NCI-H187 treated with DMSO at 0.1 percent for 48 hours (cell line): ENCODE measurements around the gene ERGIC2.

Experiments used
- DNase-seq: peaks from one replicate; lab custom pipeline; 2025; lab: John Stamatoyannopoulos, UW

The ERGIC2 gene

DNA sequence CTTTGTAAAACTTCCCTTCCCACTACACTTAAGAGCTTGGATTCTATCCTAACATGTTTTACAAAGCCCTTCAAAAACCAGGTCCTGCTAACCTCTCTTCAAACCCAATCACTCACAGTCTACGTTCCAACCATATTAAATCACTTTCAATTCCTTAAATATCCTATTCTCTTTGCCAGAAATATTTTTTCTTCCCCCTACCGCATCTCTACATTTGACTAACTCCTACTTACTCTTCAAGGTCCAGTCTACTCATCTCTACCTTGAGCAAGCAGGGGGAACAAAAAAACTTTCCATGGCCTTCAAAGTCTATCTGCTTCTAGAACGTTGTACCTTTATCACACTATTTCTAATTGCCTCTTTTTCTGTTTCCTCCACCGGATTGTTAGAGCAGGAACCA is 6.1 kb downstream of the ERGIC2 start:
- no peak for DNase-seq

DNA sequence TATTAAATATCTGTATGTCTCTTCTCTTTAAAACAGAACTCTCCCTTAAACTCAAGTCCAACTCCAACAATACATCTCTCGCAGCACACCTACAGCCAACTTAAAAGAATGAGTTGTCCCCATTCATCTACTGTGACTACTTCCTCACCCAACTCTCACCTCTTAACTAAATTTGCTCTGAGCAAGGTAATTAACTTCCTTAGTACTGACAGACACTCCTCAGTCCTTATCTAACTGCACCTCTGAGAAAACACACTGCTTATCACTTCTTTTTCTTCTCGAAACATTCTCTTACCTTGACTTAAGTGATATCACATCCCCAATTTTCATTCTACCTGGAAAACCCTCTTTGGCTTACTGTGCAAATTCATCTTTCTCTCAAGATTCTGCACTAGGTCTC is 7.0 kb downstream of the ERGIC2 start:
- no peak for DNase-seq

DNA sequence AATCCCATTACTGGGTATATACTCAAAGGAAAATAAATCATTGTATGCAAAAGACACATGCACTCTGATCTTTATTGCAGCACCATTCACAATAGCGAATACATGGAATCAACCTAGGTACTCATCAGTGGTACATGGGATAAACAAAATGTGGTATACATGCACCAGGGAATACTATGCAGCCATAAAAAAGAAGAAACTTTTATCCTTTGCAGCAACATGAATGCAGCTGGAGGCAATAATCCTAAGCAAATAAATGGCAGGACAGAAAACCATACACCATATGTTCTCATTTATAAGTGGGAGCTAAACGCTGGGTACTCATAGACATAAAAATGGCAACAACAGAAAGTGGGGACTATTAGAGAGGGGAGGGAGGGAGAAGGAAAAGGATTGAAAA is 15.9 kb downstream of the ERGIC2 start:
- no peak for DNase-seq

- no peak for DNase-seq
Observed at GRCh38 chr12:29354954-29355353, 26.0 kb downstream of the ERGIC2 start.

DNA sequence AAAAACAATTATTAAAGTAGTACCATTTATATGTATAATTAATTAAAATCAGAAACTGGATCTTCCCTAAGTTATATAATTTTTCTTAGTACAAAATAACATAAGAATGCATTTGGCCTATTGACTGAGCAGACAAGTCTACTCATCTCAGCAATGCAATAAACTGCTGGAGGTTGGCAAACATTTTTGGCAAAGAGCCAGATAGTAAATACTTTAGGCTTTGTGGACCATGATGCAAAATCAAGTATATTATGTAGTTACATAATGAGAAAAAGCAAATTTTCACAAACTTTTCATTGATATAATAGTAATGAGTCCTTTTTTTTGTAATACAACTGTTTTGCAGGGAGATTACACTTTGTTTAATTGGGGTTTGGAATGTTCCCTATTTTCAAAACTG is 30.9 kb downstream of the ERGIC2 start:
- DNase-seq = no peak

- no peak for DNase-seq
Observed at GRCh38 chr12:29346769-29347421, 34.1 kb downstream of the ERGIC2 start.

DNA sequence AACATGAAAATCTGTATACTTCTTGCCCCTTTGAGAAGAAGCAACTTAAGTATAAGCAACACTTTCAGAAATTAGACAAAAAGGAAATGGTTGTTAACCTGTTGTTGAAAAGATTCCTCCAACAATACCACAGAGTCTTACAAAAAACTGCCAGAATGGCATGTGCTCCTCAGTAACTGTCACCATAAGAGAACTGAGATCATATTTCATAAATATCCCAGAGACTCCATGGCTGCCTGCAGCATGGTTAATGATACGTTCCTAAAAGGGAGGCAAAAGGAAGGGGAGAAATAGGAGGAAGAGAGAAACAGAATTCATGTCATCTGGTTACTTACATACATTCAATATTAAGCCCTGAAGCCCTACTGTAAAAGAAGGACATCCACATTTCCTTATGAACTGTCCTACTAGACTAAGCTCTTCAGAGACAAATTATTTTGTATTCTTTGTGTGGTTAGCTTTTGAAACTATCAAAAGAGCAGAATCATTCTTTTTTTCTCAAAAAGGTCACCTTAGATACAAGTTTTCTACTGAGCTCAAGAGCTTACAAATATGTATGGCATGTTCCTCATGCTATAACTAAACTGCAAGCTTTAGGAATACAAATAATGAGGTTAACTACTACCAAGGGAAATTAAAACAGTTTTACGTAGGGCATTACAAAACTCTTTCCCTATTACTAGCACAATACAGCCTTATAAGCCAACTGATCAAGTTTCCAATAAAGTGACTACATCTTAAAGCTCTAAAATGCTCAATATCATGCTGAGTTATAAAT is 37.8 kb downstream of the ERGIC2 start:
- DNase-seq = no peak

GRCh38 chr12:29337325-29337724 is 43.6 kb downstream of the ERGIC2 start:
- DNase-seq = no peak

GRCh38 chr12:29334937-29335336 is 46.0 kb downstream of the ERGIC2 start:
- DNase-seq = no peak

GRCh38 chr12:29333178-29333577 is 47.8 kb downstream of the ERGIC2 start:
- no peak for DNase-seq

- DNase-seq = no peak
Observed at GRCh38 chr12:29329411-29329810, 51.6 kb downstream of the ERGIC2 start.

GRCh38 chr12:29322157-29322556 is 58.8 kb downstream of the ERGIC2 start:
- no peak for DNase-seq

GRCh38 chr12:29320295-29321085 is 60.5 kb downstream of the ERGIC2 start:
- DNase-seq = no peak

GRCh38 chr12:29317556-29318363 is 63.2 kb downstream of the ERGIC2 start:
- DNase-seq = peak; percentile 41

GRCh38 chr12:29316752-29317151 is 64.2 kb downstream of the ERGIC2 start:
- no peak for DNase-seq

- no peak for DNase-seq
Observed at GRCh38 chr12:29314416-29314815, 66.6 kb downstream of the ERGIC2 start.

DNA sequence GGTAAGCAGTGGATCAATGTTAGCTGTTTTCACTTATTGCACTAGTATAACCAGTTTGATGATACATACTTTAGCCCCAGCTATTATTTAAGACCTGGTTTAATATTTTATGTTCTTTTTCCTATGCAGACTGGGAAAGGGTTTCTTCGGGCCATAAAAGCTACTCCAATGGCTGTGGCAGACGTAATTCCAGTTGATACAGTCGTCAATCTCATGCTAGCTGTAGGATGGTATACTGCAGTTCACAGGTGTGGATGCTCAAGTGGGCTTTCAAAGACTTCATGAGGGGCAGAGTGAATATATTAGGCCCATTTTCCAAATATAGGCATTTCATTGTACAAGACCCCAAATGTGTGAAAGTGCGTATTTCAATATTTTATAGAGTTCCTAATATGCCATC is 70.1 kb downstream of the ERGIC2 start:
- no peak for DNase-seq

DNA sequence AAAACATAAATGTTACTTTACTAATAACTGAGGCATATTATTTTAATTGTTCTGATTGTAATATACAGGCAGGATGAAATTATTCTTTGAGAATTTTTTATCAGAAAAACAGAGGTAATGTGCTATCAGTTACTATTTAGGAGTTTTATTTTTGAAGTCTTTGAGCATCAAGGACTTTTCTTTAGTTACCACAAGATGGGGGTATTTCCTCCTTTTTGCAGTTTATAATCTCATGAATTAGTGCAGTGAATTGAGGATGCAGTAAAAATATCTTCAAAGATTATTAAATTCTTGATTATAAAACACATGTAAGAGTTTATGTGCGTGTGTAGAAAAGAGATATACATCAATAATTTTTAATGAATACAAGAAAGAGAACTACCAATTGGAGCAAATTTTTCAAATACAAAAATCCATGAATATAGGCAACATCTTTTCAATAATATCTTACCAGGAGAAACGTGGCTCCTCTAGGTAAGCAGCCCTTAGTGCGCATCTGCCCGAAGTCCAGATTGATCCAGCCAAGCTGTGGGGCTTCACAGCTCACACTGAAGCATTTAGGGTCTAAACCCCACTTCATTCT is 71.6 kb downstream of the ERGIC2 start:
- no peak for DNase-seq

- DNase-seq = no peak
Observed at GRCh38 chr12:29306682-29307081, 74.3 kb downstream of the ERGIC2 start.

DNA sequence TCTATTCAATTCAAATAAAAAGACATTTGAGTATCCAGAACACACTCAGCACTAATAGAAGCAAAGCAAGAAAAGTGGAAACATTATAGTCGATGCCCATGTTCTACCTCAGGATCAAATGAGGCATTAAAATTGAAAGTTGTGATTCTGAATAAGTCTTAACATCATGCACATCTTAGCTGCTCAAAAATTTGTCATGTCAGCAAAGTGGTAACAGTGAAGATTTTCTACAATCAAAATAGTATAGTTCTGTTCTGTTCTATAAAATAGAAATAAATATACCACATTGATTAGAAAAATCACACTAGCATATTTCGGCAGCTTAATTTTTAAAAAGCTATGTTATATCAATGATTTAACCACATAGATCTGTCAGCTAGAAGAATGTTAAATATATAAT is 74.7 kb downstream of the ERGIC2 start:
- no peak for DNase-seq

GRCh38 chr12:29304388-29304787 is 76.6 kb downstream of the ERGIC2 start:
- no peak for DNase-seq

DNA sequence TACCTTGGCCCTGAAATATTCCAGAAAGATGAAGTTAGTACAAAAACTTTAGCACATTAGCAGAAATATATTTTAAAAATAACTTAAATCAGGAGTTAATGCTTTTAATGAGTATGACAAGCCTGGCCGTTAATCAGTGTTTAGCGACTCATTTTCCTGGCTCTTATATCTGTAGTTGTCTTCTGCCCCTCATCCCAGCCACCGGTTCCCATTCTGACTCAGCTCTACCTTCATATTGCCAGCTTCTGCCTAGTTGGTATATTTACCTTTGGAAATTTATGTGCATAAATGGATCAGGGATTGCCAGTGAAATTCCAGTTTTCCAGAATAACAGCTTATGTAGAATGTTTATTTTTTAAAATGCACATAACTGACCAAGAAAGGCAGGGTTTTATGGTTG is 79.9 kb downstream of the ERGIC2 start:
- DNase-seq = no peak
